Measurements from ENCODE around the gene TMEM150A. TPM values are rescaled to one million over a fixed set of nuclear protein-coding genes. Genes with fewer than 3 reads are reported as not detected.

TMEM150A gene
- total and polyA plus RNA-seq, 8 donors, result 11.5 to 39.6 (median 14.6) TPM

DNA sequence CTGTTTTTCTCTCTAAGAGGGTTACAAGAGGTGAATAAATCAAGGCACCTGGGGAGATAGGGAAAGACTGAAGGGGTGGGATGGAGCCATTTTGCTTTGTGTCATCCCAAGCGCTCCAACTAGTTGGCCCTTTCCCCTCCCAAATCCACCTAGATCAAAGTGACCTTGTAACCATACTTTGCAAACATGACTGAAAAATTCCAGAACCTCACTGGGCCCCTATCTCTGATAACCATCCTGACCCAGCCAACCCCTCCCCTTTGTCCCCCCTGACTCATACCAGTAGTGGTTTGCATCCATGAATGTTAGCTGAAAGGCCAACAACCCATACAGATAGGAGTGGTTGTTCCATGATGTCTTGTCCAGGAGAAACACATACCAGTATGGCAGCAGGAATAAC is 44.3 kb downstream of the TMEM150A start:
- Histone ChIP-seq H3K4me3 (no peak overlapping the region), H3K4me1 (peaks cover 4 to 29% of the 10 kb centered on the region in 2 donors), H3K27ac (no peak overlapping the region), H3K9me3 (no peaks in the 10 kb centered on the region), H3K27me3 (no peaks in the 10 kb centered on the region), H3K36me3 (peaks cover 0 to 49% of the 10 kb centered on the region in 2 donors)
- DNase-seq (no peak), ATAC-seq (no peak)
- TF ChIP-seq, protein P1, sequence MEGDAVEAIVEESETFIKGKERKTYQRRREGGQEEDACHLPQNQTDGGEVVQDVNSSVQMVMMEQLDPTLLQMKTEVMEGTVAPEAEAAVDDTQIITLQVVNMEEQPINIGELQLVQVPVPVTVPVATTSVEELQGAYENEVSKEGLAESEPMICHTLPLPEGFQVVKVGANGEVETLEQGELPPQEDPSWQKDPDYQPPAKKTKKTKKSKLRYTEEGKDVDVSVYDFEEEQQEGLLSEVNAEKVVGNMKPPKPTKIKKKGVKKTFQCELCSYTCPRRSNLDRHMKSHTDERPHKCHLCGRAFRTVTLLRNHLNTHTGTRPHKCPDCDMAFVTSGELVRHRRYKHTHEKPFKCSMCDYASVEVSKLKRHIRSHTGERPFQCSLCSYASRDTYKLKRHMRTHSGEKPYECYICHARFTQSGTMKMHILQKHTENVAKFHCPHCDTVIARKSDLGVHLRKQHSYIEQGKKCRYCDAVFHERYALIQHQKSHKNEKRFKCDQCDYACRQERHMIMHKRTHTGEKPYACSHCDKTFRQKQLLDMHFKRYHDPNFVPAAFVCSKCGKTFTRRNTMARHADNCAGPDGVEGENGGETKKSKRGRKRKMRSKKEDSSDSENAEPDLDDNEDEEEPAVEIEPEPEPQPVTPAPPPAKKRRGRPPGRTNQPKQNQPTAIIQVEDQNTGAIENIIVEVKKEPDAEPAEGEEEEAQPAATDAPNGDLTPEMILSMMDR (IDR thresholded peaks at IDR 0.05), result no peak
- intact Hi-C loops (cut with DNase I), result loop anchor here in 1 of 2 donors (10.0 kb wide), 1 partner anchor 143 kb away; the partner anchor contains the start of genes CAPG and SH2D6

- intact Hi-C loops (cut with DNase I), result loop anchor here in 1 of 2 donors (10.0 kb wide), 1 partner anchor 142 kb away; the partner anchor contains the start of genes CAPG and SH2D6
- no peak for DNase-seq
- H3K9me3 ChIP-seq, result no peaks in the 10 kb centered on the region
- peaks cover 6 to 27% of the 10 kb centered on the region in 2 donors for H3K4me1 ChIP-seq
- no peak for ATAC-seq
- no peak overlapping the region for H3K4me3 ChIP-seq
- H3K27ac ChIP-seq, result no peak overlapping the region
- peaks cover 0 to 59% of the 10 kb centered on the region in 2 donors for H3K36me3 ChIP-seq
- TF ChIP-seq, protein P1 (IDR thresholded peaks at IDR 0.05), result no peak
- no peaks in the 10 kb centered on the region for H3K27me3 ChIP-seq
Measured at GRCh38 chr2:85557130-85557529, 45.4 kb downstream of the TMEM150A start.

GRCh38 chr2:85554980-85555612 is 47.4 kb downstream of the TMEM150A start:
- no peak overlapping the region for H3K4me3 ChIP-seq
- H3K9me3 ChIP-seq, result no peaks in the 10 kb centered on the region
- TF ChIP-seq, protein P1 (IDR thresholded peaks at IDR 0.05), result no peak
- H3K36me3 ChIP-seq, result peaks cover 0 to 79% of the 10 kb centered on the region in 2 donors
- intact Hi-C loops (cut with DNase I), result loop anchor here in 1 of 2 donors (10.0 kb wide), 1 partner anchor 140 kb away; the partner anchor contains the start of genes CAPG and SH2D6
- ATAC-seq, result no peak
- H3K27ac ChIP-seq, result no peak overlapping the region
- H3K27me3 ChIP-seq, result no peaks in the 10 kb centered on the region
- no peak for DNase-seq
- peaks cover 2 to 37% of the 10 kb centered on the region in 2 donors for H3K4me1 ChIP-seq

- DNase-seq, result no peak
- Histone ChIP-seq H3K9me3 (no peaks in the 10 kb centered on the region), H3K4me3 (no peak overlapping the region), H3K4me1 (peaks cover 2 to 27% of the 10 kb centered on the region in 2 donors), H3K36me3 (peaks cover 0 to 82% of the 10 kb centered on the region in 2 donors), H3K27ac (no peak overlapping the region), H3K27me3 (no peaks in the 10 kb centered on the region)
- intact Hi-C loops (cut with DNase I), result loop anchor here (2.0 to 10.0 kb wide), 2 partner anchors 132 to 138 kb away; partner anchors contain the start of genes CAPG (in 1 of the 2) and SH2D6 (in 1 of the 2)
- TF ChIP-seq, protein P1 (IDR thresholded peaks at IDR 0.05), result no peak
- ATAC-seq, result no peak
Measured at GRCh38 chr2:85553184-85553583, 49.3 kb downstream of the TMEM150A start.

Measured in left lung (tissue), 10 donors.